Activated T-cell treated with anti-CD3 and anti-CD28 coated beads for 1 hour (primary cell): ENCODE results near the gene PRRG3.

Experiments used
- DNase-seq: peaks from one replicate; pipeline ENCODE4 v3.0.0-alpha.2; 2020; ENCODE audit warnings: low read depth

Gene PRRG3

DNA sequence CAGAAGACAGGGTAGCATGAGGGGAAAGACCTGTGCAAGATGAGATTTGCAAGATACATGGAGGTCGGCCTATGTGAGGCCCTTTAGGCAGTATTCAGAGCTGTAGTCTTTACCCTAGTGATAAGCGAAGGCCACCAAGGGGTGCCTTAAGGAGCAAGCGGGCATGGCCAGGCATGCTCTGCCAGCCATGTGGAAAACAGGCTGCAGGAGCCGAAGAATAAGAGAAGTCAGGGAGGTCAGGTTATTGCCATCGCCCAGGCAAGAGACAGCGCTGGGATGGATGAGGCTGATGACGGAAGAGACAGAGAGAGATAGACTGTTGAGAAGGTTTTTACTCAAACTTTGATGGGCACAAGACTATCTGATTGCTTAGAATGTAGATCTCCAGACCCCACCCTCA, 13.6 kb downstream of the PRRG3 start:
- no peak for DNase-seq

- DNase-seq = no peak
Measured at GRCh38 chrX:151710457-151710856, 15.2 kb downstream of the PRRG3 start.

DNA sequence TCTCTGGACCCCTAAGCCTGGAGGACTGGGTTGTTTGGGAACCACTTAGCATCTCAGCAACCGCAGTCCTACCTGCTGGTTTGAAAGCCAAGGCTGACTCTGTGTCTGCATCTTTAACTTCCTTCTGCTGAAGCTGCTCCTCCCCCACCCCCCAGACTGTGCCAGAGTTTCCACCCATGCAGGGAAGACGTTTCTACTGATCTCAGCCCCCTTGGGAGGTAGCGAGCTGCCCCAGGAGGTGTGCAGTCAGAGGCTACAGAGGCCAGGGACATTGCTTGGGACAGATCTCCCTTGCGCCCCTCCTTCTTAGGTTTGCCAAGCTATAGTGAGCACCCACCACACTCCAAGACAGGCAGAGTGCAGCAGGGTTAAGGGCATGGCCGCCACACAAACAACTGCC, 15.9 kb downstream of the PRRG3 start:
- no peak for DNase-seq

DNA sequence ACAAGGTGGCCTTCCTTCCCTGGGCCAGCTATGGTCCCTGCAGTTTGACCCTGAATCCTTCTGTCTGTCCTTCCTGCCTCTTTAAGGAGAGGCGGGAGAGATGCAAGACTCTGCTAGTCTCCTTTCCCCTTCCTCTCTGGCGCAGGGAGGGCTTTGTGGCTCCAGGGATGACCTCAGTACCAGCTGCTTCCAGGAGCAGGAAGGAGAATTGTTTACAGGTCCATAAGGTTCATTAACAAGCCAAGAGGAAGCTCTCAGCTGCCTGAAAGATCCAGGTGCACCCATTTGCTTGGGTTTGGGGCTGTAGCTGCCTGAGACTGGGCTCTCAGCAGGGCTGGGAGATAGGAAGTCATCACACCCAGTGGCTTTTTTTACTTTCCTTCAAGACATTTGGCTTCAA, 16.5 kb downstream of the PRRG3 start:
- no peak for DNase-seq

GRCh38 chrX:151712253-151712652, 17.0 kb downstream of the PRRG3 start:
- no peak for DNase-seq

DNA sequence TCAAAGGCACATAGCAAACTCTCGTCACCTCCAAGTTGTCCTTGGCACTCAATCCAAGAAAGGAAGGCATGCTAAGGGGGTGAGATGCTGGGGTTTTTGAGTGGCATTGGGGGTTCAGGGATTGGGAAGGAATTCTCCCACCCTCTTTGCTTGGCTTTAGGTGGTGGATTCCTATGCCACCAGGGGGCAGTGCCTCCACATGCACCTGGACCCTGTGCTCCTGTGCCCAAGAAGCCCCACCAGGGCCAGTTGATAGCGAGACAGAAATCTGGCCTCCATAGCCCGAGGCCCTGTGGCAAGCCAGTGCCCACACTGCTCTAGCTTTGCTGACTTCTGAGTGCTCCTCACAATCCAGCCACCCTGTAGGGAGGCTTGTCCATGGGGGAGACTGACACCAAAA, 18.6 kb downstream of the PRRG3 start:
- no peak for DNase-seq

DNA sequence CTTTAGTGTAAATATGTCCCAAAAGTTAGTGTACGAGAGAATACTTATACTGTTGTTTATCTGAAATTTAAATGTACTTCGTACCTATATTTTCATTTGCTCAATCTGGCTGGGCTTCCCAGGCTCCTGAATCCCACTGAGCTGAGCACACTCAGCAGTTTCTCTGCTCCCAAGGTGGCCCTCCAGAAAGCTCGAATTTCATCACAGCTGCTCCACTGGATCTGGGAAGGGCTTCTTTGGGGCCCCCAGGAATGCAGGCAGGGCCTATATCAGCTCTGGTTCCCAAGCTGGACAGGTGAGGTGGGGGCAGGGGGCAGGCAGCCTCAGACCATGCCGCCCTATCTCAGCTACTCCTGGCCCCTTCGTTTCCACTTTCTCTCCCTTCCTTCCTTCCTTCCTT, 19.1 kb downstream of the PRRG3 start:
- no peak for DNase-seq

DNA sequence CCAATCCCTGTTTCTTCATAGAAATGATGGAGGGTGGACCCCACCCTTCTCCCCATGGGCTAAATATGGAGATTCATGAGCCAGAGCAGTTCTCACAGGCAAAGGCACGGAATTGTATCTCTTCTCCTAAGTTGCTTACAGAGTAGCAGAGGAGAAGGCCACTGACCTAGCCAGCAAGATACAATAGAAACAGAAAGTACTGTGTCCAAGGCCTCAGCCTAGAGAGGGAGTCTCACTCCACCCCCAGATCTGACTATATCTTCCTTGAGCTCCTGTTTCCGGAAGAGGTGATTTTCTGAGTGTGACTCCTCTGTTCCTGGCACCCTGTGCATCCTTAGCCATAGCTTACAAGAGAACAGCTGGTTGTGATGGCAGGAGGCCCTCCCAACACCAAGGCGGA, 20.5 kb downstream of the PRRG3 start, which contains the start of gene FATE1:
TSS of gene FATE1 (plus strand) at position 284 of the 400 bp plus-strand sequence. CDS start at position 369, 85 bp downstream.
- no peak for DNase-seq

DNA sequence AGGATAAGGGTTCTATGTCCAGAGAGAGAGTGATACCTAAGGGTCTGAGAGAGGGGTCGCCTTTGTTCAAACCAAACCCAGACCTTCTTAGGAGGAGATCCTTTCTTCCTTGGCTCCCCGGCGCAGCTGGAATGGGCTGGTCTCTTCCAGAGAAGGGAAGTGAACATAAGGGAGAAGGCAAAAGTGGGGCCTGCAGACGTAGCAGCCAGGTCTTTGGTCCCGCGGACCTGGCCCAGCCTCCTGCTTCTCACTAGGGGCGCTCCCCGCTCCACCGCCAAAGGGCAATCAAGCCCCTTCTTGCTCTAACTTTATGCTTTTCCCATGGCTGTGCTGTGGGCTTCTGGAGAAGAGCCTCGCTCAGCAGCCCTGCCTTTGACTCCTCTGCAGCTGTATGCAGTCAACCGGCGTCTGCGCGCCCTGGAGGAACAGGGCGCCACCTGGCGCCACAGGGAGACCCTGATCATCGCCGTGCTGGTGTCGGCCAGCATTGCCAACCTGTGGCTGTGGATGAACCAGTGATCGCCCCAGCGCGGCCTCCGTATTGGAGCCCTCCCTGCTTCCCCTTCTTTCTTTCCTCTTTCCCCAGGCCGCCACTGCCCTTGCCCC, 27.1 kb downstream of the PRRG3 start:
- DNase-seq = no peak

DNA sequence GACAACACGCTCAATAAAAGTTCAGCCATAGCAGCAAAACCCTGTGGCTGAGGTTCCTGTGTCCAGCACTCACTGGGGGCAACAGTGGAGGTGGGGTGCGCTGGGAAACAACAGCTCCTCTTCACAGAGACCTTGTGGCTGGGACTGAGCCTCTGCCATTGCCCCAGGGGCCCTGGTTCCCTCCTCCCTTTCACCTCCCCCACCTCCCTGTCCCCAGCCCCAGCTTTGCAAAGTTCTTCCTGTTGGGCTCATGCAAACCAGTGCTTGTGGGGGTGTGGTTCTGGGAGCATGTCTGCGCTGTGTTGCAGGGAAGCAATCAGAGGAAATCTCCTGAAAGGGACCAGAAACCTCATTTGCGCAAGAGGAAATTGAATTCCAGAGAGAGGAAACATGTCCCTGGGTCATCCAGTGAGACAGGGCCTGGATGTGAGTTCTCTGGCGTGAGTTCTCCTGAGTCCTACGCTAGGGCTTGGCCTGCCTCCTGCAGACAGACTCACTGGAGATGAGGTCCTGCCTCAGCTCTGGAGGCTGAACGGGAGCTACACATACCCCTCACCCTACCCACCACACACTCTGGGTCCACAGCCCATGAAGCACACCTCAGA, 28.0 kb downstream of the PRRG3 start:
- no peak for DNase-seq

GRCh38 chrX:151724563-151725337, 29.5 kb downstream of the PRRG3 start:
- no peak for DNase-seq

DNA sequence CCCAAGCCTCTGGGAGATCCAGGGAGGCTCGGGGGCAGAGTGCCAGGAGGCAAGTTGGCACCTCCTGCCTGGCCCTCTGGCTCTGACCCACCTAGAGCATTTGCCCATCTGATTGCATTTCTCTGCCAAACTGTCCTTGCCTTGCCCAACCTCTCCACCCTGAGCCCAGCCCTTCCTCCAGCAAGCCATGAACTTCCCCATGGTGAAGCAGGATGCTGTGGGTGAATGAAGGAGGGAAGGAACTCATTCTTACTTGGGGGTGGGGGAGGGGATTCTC, 30.0 kb downstream of the PRRG3 start:
- DNase-seq = no peak

DNA sequence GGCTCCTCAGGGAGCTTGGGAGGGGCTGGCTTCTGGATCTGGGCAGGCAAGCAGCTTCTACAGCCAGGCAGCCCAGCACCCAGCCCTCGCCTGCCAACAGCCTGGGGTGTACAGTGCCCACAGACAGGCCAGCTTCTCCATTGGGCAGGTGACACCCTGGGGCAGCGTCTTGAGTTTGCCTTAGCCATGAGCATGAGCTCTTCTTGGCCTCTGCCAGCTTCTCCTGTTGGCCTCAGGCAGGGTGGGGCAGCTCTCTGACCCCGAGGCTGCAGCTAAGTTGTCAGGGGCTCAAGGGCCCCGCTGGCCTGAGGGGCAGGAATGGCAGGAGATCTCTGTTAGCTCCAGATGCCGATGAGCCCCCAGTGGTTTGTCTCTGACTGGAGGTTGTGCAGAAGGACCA, 31.5 kb downstream of the PRRG3 start:
- no peak for DNase-seq

DNA sequence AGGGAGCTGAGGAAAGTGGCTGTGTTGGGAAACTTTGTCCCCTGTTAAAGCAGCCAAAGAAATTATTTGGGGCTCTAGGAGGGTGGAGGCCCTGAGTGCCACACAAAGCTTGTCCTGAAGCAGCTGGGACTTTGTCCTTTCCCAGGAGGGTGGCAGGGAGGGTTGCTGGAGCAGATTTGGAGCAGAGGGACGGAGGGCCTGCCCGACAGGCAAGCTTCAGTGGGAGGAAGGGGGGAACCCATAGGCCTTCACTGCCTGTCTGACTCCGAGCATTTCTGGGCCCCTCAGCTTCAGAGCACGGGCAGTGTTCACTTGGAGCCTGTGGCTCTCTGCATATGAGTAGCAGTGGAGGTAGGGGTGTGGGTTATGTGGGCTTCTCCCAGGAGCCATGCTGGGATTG, 32.1 kb downstream of the PRRG3 start:
- DNase-seq = no peak

DNA sequence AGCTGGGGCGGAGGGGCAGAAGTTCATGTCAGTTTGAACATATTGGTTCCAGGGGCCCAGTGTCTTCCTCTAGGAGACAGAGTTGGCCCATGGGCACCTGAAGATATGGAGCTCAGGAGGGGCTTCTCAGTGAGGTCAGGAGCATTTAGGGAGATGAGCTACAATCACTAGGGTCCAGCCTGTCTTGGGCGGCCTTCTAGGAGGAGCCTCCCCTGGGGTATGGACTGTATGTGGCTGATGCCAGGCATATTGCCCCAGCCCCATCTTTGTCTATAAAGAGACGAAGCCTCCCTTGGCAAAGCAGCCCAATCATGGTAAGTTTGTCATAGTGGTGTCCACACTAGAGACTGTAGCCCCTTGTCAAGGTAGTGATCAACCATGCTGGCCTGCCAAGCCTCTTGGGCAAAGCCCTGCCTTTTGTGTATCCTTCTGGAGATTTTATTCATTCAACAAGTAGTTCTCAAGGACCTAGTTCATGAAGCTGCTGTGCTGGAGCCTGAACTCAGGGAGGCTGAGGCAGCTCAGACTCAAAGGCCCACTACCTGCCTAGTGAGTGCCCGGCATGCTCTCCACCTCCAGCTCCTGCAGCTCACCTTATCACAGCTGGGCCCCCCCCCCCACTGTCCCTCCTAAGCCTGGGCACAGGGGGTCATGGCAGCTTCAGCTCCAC, 33.9 kb downstream of the PRRG3 start:
- no peak for DNase-seq

DNA sequence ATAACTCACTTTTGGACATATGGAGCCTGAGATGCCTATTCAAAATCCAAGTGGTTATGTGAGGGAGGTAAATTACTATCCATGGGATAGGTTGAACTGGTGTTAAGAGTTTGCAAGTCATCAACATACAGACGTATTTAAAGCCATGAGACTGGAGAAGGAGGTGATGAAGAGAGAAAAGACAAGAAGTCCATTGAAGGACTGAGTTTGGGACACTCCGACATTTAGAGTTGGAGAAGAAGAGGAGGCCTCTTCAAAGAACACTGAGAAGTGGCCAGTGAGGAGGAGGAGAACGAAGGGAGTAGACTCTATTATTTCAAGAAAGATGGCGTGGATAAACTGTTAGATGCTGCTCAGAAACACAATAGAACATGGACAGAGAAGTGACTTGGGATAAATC, 39.2 kb downstream of the PRRG3 start, which contains the start of gene CNGA2:
TSS of gene CNGA2 (plus strand) at position 301 of the 400 bp plus-strand sequence. CDS start 3,738 bp downstream, outside the sequence.
- DNase-seq = no peak

DNA sequence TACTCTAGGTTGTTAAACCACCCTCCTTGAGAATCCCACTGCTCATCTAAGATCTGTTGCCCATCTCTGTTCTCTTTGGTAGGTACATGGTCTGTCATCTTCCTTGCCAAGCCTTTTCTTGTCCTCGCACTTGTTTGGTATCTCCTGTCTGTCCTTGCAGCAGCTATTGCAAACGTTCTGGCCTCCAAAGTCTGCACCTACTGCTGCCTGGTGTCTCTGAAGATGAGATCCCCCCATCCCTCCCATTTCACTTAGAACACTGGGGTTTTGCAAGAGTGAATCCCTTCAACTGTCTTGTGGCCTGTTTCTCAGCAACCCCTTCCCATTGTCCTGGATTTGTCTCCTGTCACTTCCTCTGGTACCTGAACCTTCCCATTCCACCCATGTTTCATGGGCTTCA, 40.0 kb downstream of the PRRG3 start:
- DNase-seq = no peak

DNA sequence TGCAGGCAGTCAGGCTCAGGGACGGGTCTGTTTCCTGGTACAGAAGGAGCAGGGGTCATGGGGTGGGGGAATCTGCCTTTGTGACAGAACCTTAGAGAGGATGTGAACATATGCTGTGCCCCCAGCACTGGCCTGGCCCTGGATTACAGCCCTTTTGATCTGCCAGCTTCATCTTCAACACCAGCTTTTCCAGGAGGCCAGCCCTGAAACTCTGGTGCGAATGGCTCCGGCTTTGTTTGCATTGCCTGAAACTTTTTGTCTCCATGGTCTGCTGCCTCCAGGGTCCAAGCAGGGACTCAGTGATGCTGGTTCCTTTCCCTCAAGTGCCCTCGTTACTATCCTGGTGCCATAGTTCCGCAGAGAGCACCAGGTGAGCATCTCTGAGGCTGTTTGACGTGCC, 41.4 kb downstream of the PRRG3 start:
- no peak for DNase-seq

DNA sequence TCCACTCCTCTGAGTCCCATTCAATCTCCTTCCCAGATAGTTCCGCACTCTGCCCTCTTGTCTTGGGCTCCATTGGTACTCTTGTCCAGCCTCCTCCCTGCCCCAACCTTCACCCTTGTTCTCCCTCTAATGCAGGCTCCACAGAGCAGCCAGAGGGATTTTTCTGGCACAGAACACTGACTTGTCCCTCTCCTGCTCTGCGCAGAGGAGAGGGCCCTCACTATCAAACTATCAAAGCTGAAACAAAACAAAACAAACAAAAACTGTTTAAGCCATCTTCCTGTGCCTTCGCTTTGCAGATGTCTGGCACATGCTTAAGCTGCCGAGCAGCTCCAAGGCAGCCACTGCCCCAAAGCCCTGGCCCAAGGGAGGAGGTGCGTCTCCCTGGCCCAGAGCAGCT, 42.2 kb downstream of the PRRG3 start:
- no peak for DNase-seq

GRCh38 chrX:151738751-151739150, 43.5 kb downstream of the PRRG3 start:
- no peak for DNase-seq

DNA sequence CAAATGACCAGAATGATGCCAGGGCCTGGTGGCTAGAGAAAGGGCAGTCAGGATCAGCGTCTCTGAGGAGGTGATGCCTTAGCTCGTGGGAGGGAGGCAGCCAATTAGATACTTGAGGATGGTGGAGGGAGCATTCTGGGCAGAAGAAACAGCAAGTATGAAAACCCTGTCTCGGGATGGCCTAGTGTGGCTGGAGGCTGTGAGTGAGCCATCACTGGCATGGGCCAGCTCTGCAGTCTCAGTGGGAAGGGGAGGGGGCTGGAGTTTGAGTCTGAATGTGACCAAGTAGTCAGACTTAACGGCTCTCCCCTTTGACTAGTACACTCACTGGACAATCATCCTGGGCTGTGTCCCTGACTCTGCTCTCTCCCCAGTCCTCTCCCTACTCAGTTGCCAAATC, 46.3 kb downstream of the PRRG3 start:
- no peak for DNase-seq

GRCh38 chrX:151742311-151742710, 47.1 kb downstream of the PRRG3 start:
- no peak for DNase-seq
